ENCODE measurements around the gene OR10G2.
"Not testable (repeated sequence)": the region's sequence is repeated elsewhere in the genome, so short reads cannot be mapped to it uniquely, and the experiment has no call there.

The OR10G2 gene, protein sequence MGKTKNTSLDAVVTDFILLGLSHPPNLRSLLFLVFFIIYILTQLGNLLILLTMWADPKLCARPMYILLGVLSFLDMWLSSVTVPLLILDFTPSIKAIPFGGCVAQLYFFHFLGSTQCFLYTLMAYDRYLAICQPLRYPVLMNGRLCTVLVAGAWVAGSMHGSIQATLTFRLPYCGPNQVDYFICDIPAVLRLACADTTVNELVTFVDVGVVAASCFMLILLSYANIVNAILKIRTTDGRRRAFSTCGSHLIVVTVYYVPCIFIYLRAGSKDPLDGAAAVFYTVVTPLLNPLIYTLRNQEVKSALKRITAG

GRCh38 chr14:21634840-21635239, at the start of gene OR10G2:
Gene OR10G2 (minus strand): TSS chr14:21634940. CDS start chr14:21634842, 98 bp downstream.
- DNase-seq, result no peak

GRCh38 chr14:21680072-21680471, 45.3 kb upstream of the OR10G2 start:
- no peak for DNase-seq

GRCh38 chr14:21675566-21675965, 40.8 kb upstream of the OR10G2 start:
- no peak for DNase-seq

GRCh38 chr14:21673718-21674117, 39.0 kb upstream of the OR10G2 start, which contains the start of gene OR4E1:
Gene OR4E1 (minus strand): TSS chr14:21673818. CDS start chr14:21670935, 2,883 bp downstream.
- no peak for DNase-seq

GRCh38 chr14:21672116-21672515, 37.4 kb upstream of the OR10G2 start:
- DNase-seq, result no peak

GRCh38 chr14:21671371-21671770, 36.6 kb upstream of the OR10G2 start:
- no peak for DNase-seq

DNA sequence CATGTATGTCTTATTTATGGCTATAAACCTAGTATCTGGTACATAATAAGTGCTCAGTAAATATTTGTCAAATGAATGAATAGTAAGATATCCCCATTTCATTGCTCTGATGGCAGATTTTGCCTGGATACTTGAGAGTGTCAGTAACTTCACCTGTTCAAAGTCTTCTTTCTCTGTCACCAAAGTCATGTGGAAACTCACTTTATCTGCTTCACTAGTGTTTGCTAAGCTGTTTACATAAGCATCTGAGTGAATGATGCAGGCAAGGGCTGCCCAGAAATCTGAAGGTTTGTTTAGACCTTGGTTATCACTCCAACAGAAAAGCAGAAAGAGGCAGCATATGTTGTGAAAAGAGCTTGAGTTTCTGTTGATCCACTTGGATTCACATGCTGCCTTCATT, 34.5 kb upstream of the OR10G2 start:
- DNase-seq, result no peak

GRCh38 chr14:21668377-21668776, 33.6 kb upstream of the OR10G2 start:
- DNase-seq, result no peak

DNA sequence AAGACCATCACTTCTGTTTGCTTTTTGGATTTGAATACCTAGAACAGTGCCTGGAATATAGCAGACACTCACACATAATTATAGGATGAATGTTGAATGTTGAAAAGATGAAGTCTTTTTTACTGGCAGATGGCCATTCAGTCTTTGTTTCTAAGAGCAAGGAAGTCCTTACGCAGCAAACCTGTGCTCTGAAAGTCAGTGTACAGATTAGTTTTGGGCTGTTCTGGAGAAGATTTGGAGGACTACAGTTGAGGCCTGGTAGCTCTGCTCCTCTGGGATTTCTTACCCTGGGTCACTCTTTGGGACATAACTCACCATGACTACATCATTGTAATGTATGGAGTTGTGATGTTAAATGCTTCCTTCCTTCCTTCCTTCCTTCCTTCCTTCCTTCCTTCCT, 22.2 kb upstream of the OR10G2 start:
- DNase-seq, result no peak

GRCh38 chr14:21654215-21654614, 19.5 kb upstream of the OR10G2 start:
- DNase-seq, result no peak

DNA sequence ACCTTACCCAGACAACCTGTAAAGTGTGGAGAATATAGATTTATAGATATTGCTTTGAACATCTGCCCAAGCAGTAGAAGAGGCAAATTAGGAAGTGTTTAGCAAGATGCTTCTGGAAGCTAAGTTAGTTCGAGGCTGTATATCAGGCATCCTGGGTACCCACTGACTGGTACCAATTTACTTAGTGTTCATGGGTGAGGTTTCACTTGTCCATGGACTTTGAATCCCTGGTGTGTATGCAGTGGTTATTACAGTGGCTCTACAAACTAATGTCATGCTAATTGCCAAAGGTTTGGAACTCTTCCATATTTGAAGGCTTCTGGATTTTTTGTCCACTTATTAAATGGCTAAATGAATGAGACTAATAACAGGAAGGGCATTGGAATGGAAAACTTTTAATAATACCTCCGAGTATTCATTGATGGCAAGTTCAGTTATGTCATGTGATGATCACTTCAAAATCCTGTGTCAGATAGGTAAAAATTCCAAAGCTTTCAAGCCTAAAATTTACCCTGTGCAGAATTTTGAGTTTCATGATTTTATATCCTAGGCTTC, 18.7 kb upstream of the OR10G2 start, which contains the start of gene OR4E2:
Gene OR4E2, plus strand, starts transcription at position 505 of the 555 bp plus-strand sequence. CDS start 11,248 bp downstream, outside the sequence.
- no peak for DNase-seq

DNA sequence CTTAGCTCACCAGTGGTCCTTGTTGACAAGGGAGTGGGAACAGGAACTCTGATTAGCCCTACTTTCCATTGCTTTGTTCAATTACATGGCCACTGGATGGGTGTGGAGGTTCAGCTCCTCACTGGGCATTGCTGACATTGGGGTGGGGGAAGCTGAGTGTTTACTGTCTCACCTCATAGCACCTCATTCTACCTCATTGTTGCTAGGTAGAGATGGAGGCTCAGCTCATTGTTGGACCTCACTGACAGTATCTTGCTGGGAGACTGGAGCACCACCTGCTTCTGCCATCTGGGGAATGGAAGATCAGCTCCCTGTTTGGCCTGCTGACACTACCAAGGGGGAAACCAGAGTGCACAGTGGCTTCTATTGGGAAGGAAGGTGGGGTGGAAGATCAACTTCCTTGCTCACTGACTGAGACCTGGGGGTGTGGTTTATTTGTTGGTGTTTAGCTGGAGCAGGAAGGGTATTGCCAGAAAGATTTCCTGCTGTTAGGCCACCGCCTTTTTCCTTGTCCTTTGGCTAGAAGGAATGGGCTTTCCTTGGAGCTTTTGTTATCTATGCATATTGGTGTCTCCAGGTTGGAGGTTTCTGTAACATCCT, 17.6 kb upstream of the OR10G2 start:
- no peak for DNase-seq

DNA sequence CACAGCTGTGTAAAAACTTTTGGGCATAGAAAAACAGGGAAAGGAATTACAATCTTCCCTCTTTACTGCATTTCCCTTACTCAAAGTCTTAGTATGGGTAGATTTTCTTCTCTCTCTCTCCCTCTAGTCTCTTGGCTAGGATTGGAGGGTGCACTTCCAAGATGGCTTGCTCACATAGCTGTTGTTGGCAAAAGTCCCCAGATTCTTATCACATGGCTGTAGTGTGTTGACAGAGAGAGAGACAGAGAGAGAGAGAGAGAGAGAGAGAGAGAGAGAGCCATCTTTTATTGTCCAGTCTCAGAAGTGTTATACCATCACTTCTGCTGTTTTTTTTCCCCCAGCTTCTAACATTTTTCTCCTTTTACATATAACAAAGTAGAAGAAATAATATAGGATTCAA, 12.6 kb upstream of the OR10G2 start:
- DNase-seq, result no peak

- DNase-seq, result no peak
Observed at GRCh38 chr14:21643407-21643806, 8.7 kb upstream of the OR10G2 start.

DNA sequence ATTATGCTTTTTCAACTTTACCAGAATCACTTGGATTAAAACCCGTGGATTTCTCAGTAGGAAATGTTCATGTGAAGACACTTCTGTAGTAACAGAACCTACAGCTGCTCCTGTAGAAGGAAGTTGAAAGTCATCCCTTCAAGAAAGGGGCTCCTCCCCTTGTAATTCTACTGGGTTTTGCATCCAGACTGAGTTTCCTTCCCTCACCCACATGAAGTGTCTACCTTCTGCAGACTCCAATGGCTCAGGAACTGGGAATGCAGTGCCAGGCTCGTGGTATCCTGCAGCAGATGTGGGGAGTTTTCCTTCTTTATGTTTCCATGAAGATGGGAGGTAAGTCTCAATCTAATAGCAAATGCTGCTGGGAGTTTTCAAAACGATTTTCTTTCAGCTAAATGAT, 7.9 kb upstream of the OR10G2 start:
- no peak for DNase-seq

DNA sequence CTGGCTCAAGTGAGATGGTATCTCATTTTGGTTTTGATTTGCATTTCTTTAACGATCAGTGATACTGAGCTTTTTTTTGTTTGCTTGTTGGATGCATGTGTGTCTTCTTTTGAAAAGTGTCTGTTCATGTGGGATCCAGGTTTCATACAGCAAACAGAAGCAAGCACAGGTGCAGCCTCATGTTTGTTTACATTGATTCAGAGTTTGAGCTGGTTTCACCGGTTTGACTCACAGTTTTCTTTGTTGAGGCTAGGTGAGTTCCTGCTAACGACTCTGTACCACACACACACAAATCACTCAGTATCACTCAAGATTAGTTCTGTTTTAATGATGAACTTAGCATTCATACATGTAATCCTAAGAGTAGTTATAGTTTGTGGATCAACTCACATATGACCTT, 3.7 kb downstream of the OR10G2 start:
- peak; percentile 12 to 23 for DNase-seq

DNA sequence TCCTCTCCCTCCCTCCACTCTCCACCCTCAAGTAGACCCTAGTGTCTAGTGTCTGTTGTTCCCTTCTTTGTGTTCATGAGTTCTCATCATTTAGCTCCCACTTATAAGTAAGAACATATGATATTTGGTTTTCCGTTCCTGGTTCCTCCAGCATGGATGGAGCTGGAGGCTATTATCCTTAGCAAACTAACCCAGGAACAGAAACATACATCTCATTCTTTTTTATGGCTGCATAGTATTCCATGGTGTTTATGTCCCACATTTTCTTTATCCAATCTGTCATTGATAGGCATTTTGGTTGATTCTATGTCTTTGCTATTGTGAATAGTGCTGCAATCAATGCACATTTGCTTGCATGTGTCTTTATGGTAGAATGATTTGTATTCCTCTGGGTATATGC, 4.2 kb downstream of the OR10G2 start:
- DNase-seq, result not testable (repeated sequence)

DNA sequence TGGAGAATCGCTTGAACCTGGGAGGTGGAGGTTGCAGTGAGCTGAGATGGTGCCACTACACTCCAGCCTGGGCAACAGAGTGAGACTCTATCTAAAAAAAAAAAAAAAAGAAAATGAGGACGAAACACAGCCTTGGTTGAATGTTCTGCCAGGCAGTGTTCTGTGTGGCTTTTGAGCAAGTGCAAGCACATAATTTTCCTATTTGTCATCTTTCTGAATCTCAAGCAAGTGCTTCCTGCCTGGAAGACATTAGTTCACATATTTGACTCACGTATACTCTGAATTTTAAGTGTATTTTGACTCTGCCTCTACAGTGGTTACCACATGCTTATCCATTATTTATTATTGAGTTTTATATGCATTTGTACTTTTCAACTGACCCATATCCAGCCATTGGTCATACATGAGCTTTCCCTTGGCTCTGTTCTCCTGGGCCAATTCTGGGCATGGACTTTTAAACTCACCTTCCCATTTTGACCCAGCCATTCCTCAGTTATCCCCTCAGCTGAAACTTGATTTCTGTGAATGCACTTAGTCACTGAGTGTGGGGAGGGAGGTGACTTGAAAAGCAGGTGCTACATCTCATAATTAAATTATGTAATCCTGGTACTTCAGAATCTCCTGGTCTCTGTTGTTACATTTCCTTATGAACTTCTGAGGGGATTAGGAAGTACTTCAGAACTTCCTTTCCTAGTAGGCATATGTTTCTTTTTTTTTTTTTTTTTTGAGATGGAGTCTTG, 8.1 kb downstream of the OR10G2 start:
- no peak for DNase-seq

DNA sequence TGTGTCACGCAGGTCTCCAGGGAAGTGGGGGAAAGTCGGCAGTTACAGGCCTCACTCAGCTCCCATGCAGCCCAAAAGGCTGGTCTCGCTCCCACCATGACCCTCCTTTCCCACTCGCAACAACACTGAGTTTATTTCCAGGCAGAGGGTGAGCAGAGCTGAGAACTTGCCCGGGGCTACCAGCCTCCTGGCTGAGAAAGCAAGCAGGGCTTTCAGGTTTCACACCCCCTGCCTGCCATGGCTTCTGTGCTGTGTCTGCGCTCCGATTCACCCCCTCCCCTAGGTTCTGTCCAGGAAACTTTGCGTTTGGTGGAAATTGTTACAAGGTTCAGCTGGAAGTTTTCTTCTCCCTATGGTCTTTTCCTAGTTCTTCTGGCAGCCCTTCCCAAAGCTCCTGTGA, 17.1 kb downstream of the OR10G2 start:
- DNase-seq, result no peak

GRCh38 chr14:21614240-21614639, 20.5 kb downstream of the OR10G2 start:
- no peak for DNase-seq

DNA sequence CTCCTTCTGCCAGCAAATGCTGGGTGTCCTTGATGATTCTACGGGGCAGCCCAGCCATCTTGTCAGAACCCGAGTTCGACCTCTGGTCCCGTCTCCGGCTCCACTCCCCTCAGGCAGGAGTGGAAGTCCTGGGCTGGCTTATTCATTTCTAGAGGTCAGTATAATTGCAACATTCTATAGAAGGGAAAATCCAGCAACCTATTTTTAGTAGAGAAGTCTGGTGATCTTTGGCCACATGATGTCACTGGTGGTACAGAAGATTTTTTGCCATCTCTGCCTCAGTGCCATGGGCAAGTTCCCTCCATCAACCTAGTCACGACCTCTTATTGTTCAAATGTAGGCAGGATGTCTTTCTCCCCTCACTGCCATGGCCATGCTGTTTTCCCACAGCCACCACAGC, 22.4 kb downstream of the OR10G2 start:
- no peak for DNase-seq

- DNase-seq, result not testable (repeated sequence)
Observed at GRCh38 chr14:21602181-21602580, 32.6 kb downstream of the OR10G2 start.

- no peak for DNase-seq
Observed at GRCh38 chr14:21589317-21589716, 45.4 kb downstream of the OR10G2 start.
